GM23248 (cell line): ENCODE data around the gene POFUT2.

Experiments used
- EZH2 ChIP-seq: fragments of 200-600 bp; sonication (generic); IDR thresholded peaks from 2 replicates; pipeline ENCODE4 v1.6.1; 2018; ENCODE audit warnings: antibody characterized with exemption, mild to moderate bottlenecking; ENCODE audit not compliant: insufficient read depth, poor library complexity, severe bottlenecking
- EZH2phosphoT487 ChIP-seq: fragments of 200-600 bp; sonication (generic); IDR thresholded peaks from 2 replicates; pipeline ENCODE4 v1.6.1; 2018; ENCODE audit warnings: antibody characterized with exemption, moderate library complexity, mild to moderate bottlenecking, low read depth; ENCODE audit not compliant: insufficient read depth

DNA sequence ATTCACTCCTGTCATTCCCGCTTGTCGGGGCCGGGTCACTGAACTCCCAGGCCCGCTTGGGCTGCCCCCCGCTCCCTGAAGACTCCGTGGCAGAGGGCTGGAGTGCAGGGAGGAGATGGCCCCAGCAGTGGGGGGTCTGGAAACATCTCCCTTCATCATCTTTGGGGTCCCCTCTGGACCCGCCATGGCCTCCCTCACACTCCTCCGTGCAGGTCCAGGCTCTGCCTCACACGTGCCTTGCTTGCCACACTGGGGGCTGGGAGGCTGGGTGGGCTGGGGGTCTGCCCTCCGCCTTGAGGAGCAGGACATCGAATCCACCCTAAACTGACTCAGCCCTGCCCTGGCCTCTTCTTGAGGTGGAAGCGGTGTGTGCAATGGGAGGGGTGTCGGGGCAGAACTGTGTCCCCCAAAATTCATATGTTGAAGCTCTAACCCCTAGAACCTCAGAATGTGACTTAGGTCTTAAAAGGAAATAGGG is 35.2 kb downstream of the POFUT2 start:
- TF ChIP-seq EZH2 (no peak), EZH2phosphoT487 (no peak)
